Measurements from ENCODE around the gene ST3GAL3.
A peak's percentile ranks its signal among the peaks of the same experiment; 100 is the strongest.

The ST3GAL3 gene

DNA sequence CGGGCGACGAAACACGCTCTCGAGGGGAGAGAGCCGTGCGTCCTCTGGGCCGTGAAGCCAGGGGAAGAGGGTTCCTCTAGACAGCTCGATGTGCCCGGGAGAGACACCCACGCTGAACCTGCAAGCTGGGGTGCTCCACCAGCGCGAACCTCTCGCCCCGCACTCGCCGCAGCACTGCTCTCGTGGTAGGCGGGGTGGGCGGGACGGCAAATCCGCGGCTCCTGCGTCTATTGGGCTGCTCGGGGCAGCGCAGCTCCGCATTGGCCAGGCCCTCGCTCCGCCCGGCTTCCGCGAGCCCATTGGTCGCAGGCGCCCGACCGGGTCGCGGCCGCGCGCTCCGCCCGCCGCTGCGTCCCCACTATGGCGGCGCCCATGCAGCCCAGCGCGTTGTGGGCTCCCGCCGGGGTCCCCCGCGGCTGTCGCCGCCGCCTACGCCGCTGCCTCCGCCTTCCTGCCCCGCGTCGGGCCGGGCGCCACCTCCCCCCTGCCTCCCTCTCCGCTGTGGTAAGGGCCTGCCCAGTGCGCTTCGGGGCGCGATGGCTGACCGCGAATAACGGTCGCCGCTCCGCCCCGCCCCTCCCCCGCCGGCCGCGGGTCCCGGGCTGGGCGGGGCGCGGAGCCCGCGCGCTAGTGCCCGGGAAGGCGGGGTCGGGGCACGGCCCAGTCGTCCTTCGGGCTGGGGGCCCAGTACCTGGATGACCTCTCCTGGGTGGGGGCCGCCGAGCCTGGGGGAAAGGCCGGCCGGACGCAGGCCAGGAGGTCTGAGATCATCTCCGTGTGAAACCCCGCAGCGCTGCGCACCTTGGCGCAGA lies at the start of gene ST3GAL3:
ST3GAL3 (plus strand) TSS at position 347 of the 812 bp plus-strand sequence. CDS start 28,727 bp downstream, outside the sequence.
- DNase-seq: peak; percentile 89

DNA sequence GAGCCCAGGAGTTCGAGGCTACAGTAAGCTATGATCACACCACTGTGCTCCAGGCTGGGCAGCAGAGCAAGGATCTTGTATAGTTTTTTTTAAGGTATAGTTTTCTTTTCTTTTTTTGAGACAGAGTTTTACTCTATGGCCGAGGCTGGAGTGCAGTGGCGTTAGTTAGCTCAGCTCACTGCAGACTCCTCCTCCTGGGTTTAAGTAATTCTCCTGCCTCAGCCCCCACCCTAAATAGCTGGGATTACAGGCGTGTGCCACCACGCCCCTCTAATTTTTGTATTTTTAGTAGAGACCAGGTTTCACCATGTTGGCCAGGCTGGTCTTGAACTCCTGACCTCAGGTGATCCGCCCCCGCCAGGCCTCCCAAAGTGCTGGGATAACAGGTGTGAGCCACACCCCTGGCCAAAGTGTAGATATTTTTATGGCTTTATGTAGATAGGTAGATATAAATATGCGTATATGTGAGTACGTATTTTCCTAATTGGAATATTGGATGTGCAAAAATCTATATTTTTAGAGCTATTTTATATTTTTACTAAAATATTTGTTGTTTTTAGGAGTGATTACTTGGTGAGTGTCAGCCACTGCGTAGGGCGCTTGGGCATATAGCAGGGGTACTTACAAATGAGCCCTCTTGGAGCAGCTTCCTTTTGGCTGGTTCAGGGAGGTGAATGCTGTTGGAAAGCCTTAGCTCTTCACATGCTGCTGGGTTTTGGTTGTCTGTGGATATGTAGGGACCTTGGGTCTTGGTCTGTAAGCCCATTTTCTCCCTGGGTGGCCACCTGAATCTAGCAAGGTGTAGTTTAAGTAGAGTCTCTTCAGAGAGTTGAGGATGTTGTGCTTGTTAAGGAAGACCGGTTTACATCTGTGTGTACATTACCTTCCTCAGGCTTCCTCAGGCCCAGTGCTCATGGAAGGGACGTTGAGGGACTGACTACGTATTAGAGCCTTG lies 47.8 kb upstream of the ST3GAL3 start:
- no peak for DNase-seq

DNA sequence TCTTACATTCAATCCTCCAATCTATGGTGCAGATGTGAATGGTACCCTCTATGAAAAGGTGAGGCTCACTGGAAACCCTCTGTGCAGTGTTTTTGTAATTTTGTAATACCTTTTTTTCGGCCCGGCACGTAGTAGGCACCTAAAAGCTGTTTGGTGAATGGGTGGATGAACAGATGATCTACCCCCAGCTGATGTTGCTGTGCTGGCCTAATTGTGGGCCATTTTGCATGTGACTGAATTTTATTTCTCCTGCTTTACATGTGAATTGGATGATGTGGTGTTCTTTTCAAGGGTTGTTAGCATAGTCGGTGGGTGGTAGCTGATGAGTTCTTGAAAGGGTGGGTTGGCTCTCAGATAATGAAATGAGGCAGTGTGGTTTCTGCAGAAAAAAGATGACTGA lies 47.0 kb upstream of the ST3GAL3 start:
- DNase-seq: no peak

DNA sequence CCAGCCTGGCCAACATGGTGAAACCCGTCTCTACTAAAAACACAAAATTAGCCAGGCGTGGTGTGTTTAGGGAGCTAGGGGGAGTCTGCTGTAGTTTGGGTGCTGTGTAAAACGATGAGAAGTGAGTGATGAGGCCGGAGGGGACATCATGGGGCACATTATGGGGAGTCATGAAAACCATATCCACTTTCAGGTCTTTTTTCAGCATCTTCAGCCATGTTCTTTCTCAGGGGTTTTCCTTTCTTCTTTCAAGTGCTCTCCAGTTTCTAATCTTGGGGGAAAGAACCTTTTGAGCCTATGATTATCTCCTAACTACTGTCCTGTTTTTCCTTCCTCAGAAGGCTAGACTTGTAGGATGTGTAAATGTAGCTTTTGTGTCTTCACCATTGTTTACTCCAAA lies 43.0 kb upstream of the ST3GAL3 start:
- no peak for DNase-seq

DNA sequence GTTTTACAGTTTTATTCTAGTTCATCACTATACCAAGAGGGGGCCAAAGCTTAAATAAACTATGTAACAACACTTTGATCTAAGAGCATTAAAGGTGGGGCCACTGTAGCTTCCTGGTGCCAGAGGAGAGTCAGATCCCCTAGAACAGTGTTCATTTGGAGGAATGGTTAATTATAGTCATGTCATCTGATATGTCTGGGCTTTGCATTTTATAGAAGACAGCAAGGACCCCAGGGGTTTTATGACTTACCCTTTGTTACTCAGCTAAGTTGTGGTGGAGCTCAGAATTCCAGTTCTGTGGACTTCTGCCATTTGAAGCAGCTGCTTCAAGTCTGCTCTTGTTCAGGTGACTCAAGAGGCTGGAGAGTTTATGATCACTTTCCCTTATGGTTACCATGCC lies 40.7 kb upstream of the ST3GAL3 start:
- no peak for DNase-seq

DNA sequence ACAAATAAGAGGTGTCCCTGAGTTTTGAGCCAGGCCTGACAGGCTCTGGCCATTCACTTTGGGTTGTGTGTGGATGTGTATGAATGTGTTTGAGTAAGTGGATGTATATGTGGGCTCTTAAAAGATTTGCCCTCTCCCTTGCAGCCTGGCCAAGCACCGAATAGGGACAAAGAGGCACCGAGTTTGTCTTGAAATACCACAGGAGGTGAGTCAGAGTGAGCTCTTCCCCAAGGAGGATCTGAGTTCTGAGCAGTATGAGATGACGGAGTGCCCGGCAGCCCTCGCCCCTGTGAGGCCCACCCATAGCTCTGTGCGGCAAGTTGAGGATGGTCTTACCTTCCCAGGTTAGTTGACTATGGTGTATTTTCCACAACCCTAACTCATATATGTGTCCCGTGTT lies 38.4 kb upstream of the ST3GAL3 start:
- DNase-seq: no peak

DNA sequence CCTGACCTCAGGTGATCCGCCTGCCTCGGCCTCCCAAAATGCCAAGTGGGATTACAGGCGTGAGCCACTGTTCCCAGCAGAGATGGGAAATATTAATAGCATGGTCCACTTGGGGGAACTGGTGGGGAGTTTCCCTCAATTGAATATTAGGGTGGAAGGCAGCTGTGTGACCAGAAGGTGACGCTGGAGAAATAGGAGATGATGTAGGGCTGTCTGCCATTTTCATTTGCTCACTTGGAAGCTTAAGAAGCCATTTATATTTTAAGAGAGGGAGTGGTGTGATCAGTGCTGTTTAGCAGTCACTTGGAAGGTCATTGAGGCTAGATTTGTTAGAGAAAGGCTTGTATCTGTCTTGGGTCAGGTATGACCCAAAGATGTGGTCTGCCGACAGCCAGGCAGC lies 37.5 kb upstream of the ST3GAL3 start:
- DNase-seq: no peak

DNA sequence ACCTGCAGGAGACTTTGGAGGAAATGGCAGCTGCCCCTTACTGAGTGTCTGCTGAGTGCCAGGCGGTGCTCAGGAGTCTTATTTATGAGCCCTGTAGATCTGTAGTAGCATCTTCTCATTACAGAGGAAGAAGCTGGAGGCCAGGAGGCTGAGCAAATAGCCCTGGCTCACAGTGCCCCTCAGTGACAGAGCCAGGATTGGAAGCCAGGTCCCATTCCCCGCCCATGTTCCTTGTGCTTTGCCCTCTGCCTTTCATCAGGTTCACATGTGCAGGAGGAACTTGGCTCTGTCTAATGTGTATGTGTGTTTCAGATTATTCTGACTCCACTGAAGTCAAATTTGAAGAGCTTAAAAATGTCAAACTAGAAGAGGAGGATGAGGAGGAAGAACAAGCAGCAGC lies 36.1 kb upstream of the ST3GAL3 start:
- no peak for DNase-seq

DNA sequence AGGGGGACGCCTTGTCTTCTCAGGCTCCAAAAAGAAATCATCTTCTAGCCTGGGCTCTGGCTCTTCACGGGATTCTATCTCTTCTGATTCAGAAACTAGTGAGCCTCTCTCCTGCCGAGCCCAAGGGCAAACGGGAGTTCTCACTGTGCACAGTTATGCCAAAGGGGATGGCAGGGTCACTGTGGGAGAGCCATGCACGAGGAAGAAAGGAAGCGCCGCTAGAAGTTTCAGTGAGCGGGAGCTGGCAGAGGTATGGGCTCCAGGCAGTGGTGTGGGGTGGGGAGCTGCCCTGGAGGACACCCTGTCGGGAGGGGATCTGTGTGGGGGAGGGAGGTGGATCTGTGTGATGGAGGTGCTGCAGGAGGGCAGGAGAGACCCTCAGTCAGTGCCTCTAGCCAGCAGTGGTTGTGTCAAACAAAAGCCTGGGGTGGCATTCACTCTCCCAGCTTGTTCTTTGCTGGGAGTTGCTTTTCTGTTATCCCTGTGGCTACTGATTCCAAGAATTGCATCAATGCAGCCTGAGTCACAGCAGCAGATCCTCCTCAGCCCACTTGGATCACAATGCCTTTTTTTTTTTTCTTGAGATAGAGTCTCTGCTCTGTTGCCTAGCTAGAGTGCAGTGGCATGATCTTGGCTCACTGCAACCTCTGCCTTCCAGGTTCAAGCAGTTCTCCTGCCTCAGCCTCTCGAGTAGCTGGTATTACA lies 35.6 kb upstream of the ST3GAL3 start:
- no peak for DNase-seq

DNA sequence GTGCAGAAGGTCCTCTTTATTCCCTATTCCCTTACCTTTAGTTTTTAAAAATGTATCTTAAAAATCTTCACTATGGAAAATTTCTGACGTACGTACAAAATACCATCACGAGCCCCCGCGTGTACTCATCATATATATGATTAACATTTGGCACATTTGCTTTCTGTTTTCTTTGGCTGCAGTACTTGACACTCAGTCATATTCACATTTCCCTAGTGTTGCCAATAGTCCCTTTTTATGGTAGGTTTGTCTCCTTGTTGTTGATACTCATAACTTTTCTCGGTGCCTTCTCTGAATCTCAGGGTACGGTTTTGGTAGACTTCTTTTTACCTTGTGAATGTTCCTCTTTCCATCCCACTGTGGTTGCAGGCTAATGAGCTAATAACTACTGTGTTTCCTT lies 34.1 kb upstream of the ST3GAL3 start:
- DNase-seq: no peak

DNA sequence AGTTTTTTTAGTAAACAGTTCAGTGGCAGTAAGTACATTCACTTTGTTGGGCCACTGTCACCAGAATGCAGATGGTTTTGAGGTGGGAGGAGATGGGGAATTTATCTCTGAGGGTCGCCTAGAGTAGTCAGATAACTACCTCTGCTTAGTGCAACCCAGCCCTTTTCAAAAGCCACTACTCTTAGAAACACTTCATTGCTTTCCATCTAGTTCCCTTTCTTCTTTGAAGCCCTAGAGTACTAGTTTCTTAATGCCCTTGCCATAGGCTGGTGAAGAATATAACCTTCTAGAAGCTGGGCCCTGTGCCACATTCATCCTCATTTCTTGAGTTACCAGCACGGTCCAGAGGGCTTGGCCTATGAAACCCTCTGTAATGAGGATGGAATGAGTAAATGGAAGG lies 28.4 kb upstream of the ST3GAL3 start:
- no peak for DNase-seq

DNA sequence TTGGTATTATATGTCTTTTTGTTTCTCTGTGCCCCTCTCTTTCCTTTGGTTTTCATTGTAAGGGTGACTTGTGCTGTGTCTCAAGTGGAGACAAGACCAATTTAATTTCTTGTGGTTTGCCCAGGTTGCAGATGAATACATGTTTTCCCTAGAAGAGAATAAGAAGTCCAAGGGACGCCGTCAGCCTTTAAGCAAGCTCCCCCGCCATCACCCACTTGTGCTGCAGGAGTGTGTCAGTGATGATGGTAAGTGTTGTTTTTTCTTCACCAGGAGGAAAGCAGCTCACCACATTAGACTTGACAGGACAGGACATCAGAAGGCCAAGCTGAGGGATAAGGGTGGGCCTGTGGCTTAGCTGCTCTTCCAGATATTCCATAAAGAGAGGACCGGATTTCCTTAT lies 23.8 kb upstream of the ST3GAL3 start:
- no peak for DNase-seq

DNA sequence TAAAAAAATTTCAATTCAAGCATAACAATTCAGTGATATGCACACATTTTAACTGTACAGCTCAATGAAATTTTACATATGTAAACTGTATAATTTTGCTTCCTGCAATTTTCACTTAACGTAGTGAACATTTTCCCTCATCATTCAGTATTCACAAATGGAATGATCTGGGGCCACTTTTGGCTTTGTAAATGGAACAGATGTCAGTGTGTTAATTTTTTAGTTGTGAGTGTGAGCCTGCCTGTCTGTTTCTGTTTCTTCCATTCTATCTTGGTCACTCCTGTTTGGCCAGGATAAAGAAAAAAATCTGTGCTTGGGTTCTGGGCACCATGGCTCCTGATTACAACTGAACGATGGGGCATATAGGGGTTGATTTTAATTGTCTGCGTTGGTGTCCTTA lies 20.5 kb upstream of the ST3GAL3 start:
- no peak for DNase-seq

GRCh38 chr1:43687301-43688108 lies 19.8 kb upstream of the ST3GAL3 start:
- DNase-seq: no peak

DNA sequence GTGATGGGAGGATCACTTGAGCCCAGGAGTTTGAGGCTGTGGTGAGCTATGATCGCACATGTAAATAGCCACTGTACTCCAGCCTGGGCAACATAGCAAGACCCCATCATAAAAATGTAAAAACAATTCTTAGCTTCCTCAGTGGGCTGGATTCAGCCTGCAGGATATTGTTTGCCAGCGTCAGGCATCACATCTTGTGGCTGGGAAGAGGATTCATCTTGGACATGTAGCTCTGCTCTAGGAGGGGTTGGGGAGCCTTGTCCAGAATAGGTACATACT lies 19.3 kb upstream of the ST3GAL3 start:
- DNase-seq: no peak

DNA sequence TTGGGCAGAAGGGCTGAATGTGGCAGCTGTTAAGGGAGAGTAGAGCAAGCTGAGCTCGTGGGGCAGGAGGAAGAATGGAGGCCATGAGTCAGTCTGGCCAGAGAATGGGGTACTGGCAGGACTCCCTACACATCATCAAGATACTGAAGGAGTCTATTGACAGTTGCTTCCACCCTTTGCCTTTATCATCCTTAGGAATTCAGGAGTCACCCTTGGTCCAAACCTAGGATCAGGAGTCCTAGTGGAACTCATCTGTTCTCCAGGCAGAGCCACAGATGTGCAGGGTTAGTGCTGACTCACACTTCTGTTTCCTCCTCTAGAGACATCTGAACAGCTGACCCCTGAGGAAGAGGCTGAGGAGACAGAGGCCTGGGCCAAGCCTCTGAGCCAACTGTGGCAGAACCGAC lies 18.7 kb upstream of the ST3GAL3 start:
- DNase-seq: no peak

GRCh38 chr1:43689289-43689688 lies 18.0 kb upstream of the ST3GAL3 start:
- DNase-seq: no peak

DNA sequence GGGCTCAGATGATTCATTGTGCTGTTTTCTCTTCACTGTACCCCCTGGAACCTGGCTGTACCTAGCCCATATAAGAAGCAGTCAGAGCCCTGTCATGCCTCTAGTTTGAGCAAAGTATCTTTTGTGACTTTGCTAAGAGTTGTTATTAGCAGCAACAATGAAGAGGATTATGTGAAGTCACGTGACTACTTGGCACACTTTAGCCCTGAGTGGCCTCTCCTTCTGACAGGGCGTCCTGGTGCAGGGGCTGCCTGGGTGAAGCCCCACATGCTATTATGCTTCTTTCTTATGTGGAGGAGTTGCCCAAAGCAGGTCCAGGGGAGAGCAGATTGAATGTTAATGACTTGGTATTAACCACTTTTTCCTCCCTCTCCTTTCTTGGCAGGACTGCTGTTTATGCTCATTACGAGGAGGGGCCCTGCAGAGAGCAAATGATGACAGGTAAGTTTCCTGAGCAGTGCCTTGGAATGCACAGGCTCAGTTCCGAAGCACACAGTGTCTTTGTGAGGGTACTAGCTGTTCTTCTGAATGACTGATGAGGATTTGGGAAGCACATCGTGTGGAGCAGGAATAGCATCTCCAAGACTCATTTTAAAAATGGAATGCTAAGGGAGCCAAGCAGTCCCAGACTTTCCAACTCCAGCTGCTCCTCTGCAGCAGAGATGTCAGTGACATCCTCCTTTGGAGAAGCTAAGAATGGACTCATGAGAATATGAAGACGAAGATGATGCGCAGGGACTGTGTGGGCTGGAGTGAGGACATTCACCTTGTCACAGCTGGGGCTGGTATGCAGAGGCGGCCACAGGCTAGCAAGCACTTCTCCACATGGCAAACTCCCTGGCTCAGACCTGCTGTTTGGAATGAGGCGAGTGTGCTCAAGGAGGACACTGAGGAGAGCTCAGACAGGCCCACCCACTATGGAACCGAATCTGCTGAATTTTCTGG lies 15.2 kb upstream of the ST3GAL3 start:
- no peak for DNase-seq

DNA sequence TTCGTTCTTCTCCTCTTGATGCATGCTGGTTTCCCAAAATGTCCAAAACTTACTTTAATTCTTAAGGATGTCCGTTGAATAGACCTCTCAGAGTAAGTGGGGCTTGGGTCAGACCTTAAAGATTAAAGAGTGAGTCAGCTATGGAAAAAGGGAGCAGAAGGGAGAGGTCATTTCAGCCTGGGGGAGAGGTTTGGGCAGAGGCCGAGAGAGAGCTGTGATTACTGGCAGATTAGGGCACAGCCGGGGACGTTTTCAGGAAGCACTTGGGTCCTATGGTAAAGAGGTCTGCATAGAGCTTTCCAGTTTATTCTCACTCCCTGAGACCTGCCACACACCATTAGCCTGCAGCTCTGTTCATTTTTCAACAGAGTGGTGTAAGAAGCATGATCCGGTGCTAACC lies 14.0 kb upstream of the ST3GAL3 start:
- DNase-seq: no peak

DNA sequence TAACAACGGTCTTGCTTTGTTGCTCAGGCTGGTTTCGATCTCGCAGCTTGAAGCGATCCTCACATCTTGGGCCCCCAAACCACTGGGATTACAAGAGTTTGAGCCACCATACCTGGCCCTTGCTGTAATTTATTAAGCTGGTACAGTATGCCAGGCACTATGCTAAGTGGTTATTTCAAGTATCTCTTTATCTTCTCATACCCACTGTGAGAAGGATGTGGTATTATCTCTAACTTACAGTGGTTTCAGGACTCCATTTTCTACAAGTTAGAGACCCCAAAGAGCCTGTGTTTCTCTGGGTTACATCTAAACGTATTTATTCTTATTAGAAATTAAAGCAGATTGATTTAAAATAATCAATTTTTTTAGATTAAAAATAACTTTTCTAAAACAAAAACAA lies 8.1 kb upstream of the ST3GAL3 start:
- DNase-seq: no peak

DNA sequence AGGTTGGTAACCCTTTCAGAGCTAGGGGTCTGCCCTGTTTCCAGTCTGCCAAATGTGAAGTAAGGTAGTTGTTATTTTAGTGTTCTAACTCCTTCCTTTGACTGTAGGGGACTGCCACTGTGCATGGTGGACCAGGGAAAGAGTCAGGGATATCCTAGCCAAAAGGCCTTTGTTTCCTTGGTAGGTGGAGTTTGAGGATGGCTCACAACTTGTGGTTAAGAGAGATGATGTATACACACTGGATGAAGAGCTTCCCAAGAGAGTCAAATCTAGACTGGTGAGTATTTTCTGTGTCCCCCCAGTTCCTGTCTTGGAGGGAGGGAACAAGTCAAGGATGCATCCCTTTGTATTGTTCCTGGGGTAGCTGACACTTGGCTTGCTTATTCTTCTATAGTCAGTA lies 3.5 kb upstream of the ST3GAL3 start:
- no peak for DNase-seq

GRCh38 chr1:43704838-43705237 lies 2.5 kb upstream of the ST3GAL3 start:
- no peak for DNase-seq

Measured in CD4-positive, alpha-beta T cell treated with Interleukin-12 subunit alpha and Interleukin-12 subunit beta, for 1 hour (primary cell).